ENCODE results near the gene PLD5. TPM values are rescaled to one million over a fixed set of nuclear protein-coding genes. Genes with fewer than 3 reads are reported as not detected.

PLD5 gene
- total RNA-seq, 1 experiment from 2014 or later, result not detected

DNA sequence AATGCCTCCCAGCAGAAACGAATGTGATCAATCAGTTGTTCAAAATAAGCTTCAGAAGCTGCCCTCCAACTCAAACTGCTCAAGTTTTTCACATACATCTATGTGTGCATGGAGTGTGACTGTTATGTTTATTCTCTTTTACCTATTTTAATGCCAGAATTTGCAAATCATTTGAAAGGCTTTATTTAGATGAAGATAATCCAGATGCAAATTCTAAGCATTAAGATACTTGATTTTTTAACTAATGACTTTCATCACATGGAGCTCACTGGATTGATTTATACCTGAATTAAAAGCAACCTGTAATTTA, 69.5 kb downstream of the PLD5 start:
- Histone ChIP-seq H3K27ac (ENCODE audit: low read length) (no peak overlapping the region), H3K9ac (ENCODE audit: low read length) (no peak overlapping the region), H3K36me3 (ENCODE audit: low read depth, low read length) (no peaks in the 10 kb centered on the region), H3F3A (ENCODE audit: low read length, unreplicated experiment) (no peaks in the 10 kb centered on the region), H4K20me1 (ENCODE audit: low read length) (no peaks in the 10 kb centered on the region), H3K79me2 (ENCODE audit: low read length) (no peaks in the 10 kb centered on the region), H3K27me3 (ENCODE audit: low read length) (peaks cover 63% of the 10 kb centered on the region), H3K9me2 (replicated peaks; ENCODE audit: low read length) (no peaks in the 10 kb centered on the region), H3K9me3 (ENCODE audit: low read length) (no peaks in the 10 kb centered on the region), H3K4me2 (ENCODE audit: low read length) (no peak overlapping the region), H3K4me1 (ENCODE audit: insufficient read depth, low read length) (no peaks in the 10 kb centered on the region), H2AFZ (ENCODE audit: low read length) (no peak overlapping the region), H3K4me3 (ENCODE audit: low read length) (no peak overlapping the region)
- ChIA-PET POLR2A (ENCODE audit: unreplicated experiment) (no interaction called here), CTCF (interaction anchor here (0.6 kb wide), 1 partner anchor 48 kb away, joined by 3 read pairs; no protein-coding TSS in a partner anchor)
- no TSS peak for BruUV-seq (replicated peaks)
- intact Hi-C loops (cut with micrococcal nuclease), result no loop called here
- TF ChIP-seq EZH2phosphoT487 (IDR thresholded peaks at IDR 0.05; ENCODE audit: borderline replicate concordance, low read length) (no peak), EZH2 (IDR thresholded peaks at IDR 0.05; ENCODE audit: low read length, unreplicated experiment) (no peak), CTCF (conservative IDR thresholded peaks at IDR 0.05; ENCODE audit: low read depth, low read length) (no peak; the same call in 1 of the 2 replicates)
- no peak for ATAC-seq
- no peak for DNase-seq

- Histone ChIP-seq H3K27me3 (ENCODE audit: low read length) (peaks cover 65% of the 10 kb centered on the region), H3K79me2 (ENCODE audit: low read length) (no peaks in the 10 kb centered on the region), H4K20me1 (ENCODE audit: low read length) (no peaks in the 10 kb centered on the region), H3K4me3 (ENCODE audit: low read length) (0 out of 2 replicates have a peak overlapping the region, but pooled peaks have one; percentile 2), H3K4me2 (ENCODE audit: low read length) (peak overlapping the region; percentile 35), H3K27ac (ENCODE audit: low read length) (no peak overlapping the region), H3K9ac (ENCODE audit: low read length) (no peak overlapping the region), H3K9me2 (replicated peaks; ENCODE audit: low read length) (no peaks in the 10 kb centered on the region), H3K36me3 (ENCODE audit: low read depth, low read length) (no peaks in the 10 kb centered on the region), H2AFZ (ENCODE audit: low read length) (peak overlapping the region; percentile 32), H3K4me1 (ENCODE audit: insufficient read depth, low read length) (no peaks in the 10 kb centered on the region), H3K9me3 (ENCODE audit: low read length) (no peaks in the 10 kb centered on the region), H3F3A (ENCODE audit: low read length, unreplicated experiment) (no peaks in the 10 kb centered on the region)
- ChIA-PET CTCF (interaction anchor here (0.6 kb wide), 1 partner anchor 48 kb away, joined by 3 read pairs; no protein-coding TSS in a partner anchor), POLR2A (ENCODE audit: unreplicated experiment) (no interaction called here)
- TF ChIP-seq EZH2 (IDR thresholded peaks at IDR 0.05; ENCODE audit: low read length, unreplicated experiment) (no peak), CTCF (conservative IDR thresholded peaks at IDR 0.05; ENCODE audit: low read depth, low read length) (peak; percentile 97), EZH2phosphoT487 (IDR thresholded peaks at IDR 0.05; ENCODE audit: borderline replicate concordance, low read length) (no peak)
- ATAC-seq (peak; percentile 88), DNase-seq (peak; percentile 72)
- intact Hi-C loops (cut with micrococcal nuclease), result loop anchor here (1.0 kb wide), 1 partner anchor 435 kb away; no protein-coding TSS in a partner anchor
- no TSS peak for BruUV-seq (replicated peaks)
Observed at GRCh38 chr1:242454262-242455051, 70.0 kb downstream of the PLD5 start.

GRCh38 chr1:242452573-242452972, 71.9 kb downstream of the PLD5 start:
- H3K9ac ChIP-seq (ENCODE audit: low read length), result no peak overlapping the region
- ATAC-seq (no peak), DNase-seq (no peak)
- no peaks in the 10 kb centered on the region for H3F3A ChIP-seq (ENCODE audit: low read length, unreplicated experiment)
- no peak overlapping the region for H3K4me2 ChIP-seq (ENCODE audit: low read length)
- ChIA-PET CTCF (no interaction called here), POLR2A (ENCODE audit: unreplicated experiment) (no interaction called here)
- H3K27me3 ChIP-seq (ENCODE audit: low read length), result peaks cover 70% of the 10 kb centered on the region
- no peaks in the 10 kb centered on the region for H3K9me2 ChIP-seq (replicated peaks; ENCODE audit: low read length)
- H3K27ac ChIP-seq (ENCODE audit: low read length), result no peak overlapping the region
- H4K20me1 ChIP-seq (ENCODE audit: low read length), result no peaks in the 10 kb centered on the region
- BruUV-seq (replicated peaks), result no TSS peak
- H3K4me1 ChIP-seq (ENCODE audit: insufficient read depth, low read length), result no peaks in the 10 kb centered on the region
- H3K36me3 ChIP-seq (ENCODE audit: low read depth, low read length), result no peaks in the 10 kb centered on the region
- no peak for TF ChIP-seq CTCF (conservative IDR thresholded peaks at IDR 0.05; ENCODE audit: low read depth, low read length)
- TF ChIP-seq EZH2phosphoT487 (IDR thresholded peaks at IDR 0.05; ENCODE audit: borderline replicate concordance, low read length), result no peak
- no peak for TF ChIP-seq EZH2 (IDR thresholded peaks at IDR 0.05; ENCODE audit: low read length, unreplicated experiment)
- intact Hi-C loops (cut with micrococcal nuclease), result no loop called here
- no peak overlapping the region for H2AFZ ChIP-seq (ENCODE audit: low read length)
- H3K79me2 ChIP-seq (ENCODE audit: low read length), result no peaks in the 10 kb centered on the region
- H3K9me3 ChIP-seq (ENCODE audit: low read length), result no peaks in the 10 kb centered on the region
- H3K4me3 ChIP-seq (ENCODE audit: low read length), result no peak overlapping the region

Data from PC-3 (cell line).